ENCODE measurements around the gene FBXW12.

DNA sequence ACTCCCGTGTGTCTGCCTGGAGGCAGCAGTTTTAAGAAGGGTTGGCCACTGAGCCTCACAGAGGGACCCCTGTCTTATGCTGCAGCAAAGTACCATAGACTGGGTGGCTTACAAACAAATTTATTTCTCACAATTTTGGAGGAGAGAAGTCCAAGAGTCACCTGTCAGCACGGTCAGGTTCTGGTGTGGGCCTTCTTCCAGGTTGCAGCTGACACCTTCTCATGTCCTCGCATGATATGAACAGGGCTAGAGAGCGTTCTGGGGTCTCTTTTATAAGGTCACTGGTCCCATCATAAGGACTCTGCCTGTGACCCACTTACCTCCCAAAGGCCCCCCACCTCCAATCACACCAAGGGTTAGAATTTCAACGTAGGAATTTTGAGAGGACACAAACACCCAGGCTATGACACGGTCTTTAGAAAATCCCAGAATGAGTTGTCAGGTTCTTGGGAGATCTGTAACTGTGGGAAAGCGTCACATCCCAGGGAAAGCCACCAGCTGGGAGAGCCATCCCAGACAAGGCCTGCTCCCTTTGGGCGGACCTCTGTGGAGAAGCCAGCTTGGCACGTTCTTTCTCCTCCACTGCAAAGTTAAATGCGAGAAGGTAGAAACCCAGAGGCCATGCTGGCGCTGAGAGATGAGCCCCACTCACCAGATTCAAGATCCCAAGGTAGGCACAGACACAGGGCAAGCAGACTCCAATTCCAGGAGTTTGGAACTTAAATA lies at the start of gene FBXW12:
- no peak for TF ChIP-seq CTCF (IDR thresholded peaks at IDR 0.05; ENCODE audit: control extremely low read depth in 1 of 3, insufficient read depth in 1 of 3, low read depth in 1 of 3, low read length in 3 of 3)
- TF ChIP-seq NRF1 (IDR thresholded peaks at IDR 0.05; ENCODE audit: low read depth, low read length) = no peak
- TF ChIP-seq CHD2 (IDR thresholded peaks at IDR 0.05; ENCODE audit: low read length) = no peak
- TF ChIP-seq POLR2A (IDR thresholded peaks at IDR 0.05; ENCODE audit: control extremely low read depth in 1 of 2, low read depth in 2 of 2, low read length in 2 of 2) = no peak
- no peak for TF ChIP-seq RNF2 (IDR thresholded peaks at IDR 0.05; ENCODE audit: borderline replicate concordance, low read depth, low read length, missing control alignments, poor library complexity, severe bottlenecking)
- no peak for TF ChIP-seq TCF12 (IDR thresholded peaks at IDR 0.05; ENCODE audit: low read depth, low read length)

All from H1 (cell line).